ENCODE results near the gene DIP2C.

DIP2C gene

GRCh38 chr10:627032-627992 lies 62.2 kb downstream of the DIP2C start:
- DNase-seq (ENCODE audit: low read depth in 2 of 2), result no peak

DNA sequence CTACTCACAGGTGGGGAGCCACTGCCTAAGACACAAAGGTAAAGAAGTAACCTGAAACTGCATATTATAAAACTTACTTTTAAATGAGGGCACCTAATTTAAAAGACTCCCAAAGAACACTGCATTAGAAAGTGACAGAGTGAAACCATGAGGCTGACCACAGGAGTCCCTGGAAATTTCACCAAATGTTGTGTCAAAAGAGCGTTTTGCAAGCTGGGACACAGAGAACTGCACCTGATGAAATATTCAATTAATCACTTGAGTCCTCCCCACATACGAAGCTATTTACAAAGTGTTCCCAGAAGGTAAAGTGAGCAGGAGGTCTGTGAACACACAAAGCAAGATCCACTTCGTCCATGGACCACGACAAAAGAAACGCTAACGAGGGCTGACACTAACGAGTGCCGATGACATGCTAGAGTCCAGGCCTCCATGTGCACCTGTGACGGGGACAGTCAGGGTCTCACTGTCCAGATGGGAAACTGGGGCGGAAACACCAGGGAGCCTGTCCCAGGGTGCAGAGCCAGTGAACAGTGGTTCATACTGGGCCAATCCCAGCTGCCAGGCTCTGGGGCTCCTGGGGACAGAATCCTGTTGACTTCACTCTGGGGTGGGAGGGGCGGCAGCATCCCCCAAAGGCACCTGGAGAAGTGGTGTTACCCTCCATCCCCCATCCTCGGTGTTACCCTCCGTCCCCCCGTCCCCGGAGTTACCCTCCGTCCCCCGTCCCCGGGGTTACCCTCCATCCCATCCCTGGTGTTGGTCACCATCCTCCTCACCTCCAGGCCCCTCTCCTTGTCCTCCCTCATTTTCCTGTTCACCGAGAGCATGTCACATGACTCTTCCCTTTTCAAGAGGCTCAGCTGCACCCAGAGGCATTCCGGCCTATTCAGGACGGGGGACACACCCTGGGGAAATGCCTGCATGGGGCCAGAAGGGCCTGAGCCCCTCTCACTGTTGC lies 63.4 kb downstream of the DIP2C start:
- no peak for DNase-seq (ENCODE audit: low read depth in 2 of 2)

- DNase-seq (ENCODE audit: low read depth in 2 of 2), result no peak
These were observed 64.2 kb downstream of the DIP2C start for GRCh38 chr10:625333-625696.

- DNase-seq (ENCODE audit: low read depth in 2 of 2), result no peak
These were observed 64.7 kb downstream of the DIP2C start for GRCh38 chr10:624605-625332.

- DNase-seq (ENCODE audit: low read depth in 2 of 2), result no peak
These were observed 65.2 kb downstream of the DIP2C start for GRCh38 chr10:624312-624604.

- no peak for DNase-seq (ENCODE audit: low read depth in 2 of 2)
These were observed 65.8 kb downstream of the DIP2C start for GRCh38 chr10:623477-624311.

DNA sequence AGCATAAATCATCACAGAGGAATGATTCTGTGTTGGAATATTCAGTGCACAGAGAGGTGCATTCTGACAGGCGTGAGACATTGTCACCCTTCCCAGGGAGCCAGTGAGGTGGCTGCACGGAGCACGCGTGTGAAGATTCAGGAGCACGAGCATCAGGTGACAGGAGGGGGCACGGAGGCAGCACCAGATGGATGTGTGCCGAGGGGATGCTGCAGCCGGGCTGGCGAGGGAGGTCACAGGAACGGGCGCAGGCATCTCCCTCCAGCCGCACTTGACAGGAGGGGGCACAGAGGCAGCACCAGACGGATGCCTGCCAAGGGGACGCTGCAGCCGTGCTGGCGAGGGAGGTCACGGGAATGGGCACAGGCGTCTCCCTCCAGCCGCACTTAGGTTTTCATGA lies 66.5 kb downstream of the DIP2C start:
- no peak for DNase-seq (ENCODE audit: low read depth in 2 of 2)

- no peak for DNase-seq (ENCODE audit: low read depth in 2 of 2)
These were observed 67.3 kb downstream of the DIP2C start for GRCh38 chr10:621981-622740.

DNA sequence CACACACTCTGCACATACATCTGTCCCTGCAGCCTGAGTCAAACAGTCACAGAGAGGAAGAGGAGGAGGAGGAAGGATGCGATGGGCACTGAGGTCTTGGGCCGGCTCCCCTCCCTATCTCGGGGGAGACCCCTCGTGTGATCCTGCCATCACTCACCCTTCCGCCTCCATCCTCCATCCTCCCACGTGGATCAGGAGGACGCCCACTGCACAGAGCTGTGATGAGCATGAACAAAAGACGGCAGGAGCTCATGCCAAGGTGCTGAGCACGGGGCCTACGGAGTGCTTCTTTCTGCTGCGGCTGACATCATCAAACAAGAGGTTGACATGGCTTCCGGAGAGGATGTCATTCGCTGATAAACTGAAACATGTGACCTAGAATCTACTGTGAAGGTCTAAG lies 68.0 kb downstream of the DIP2C start:
- DNase-seq (ENCODE audit: low read depth in 2 of 2), result no peak

- no peak for DNase-seq (ENCODE audit: low read depth in 2 of 2)
These were observed 68.5 kb downstream of the DIP2C start for GRCh38 chr10:620971-621370.

DNA sequence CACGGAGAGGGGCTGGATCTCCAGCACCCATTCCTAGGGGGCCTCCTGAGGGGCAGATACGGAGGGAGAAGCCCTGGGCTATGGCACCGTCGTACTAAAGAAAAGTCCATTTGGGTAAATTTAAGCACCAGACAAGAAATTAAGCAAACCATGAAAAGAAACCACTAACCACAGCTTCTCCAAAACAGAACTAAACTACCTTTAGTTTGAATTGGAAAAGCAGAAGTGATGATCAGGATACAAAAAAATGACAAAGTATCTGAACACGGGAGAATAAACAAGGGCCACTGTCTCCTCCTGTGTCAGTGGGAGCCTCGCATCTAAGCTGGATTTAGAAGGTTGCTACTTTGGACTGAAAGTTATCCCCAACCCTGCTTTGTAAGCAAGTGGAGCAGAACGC lies 69.1 kb downstream of the DIP2C start:
- DNase-seq (ENCODE audit: low read depth in 2 of 2), result no peak

GRCh38 chr10:619710-620109 lies 69.8 kb downstream of the DIP2C start:
- DNase-seq (ENCODE audit: low read depth in 2 of 2), result no peak

GRCh38 chr10:618229-618989 lies 71.1 kb downstream of the DIP2C start:
- DNase-seq (ENCODE audit: low read depth in 2 of 2), result no peak

DNA sequence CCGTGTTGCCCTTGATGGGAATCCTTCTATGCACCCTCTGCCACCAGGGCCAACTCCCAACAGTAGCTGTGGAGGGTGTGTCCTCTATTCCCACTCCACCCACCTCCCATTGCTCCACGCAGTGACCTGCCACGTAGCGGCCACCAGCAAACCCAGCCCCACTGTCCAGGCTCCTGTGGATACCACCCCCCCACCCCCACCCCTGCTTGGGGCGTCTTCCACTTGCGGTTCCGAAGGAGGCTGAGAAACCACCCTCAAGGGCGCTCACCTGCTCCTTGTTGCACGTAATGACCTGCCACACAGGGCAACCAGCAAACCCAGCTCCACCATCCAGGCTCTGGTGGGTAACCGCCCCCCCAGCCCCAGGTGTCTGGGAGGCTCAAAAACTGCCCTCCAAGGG lies 72.0 kb downstream of the DIP2C start:
- no peak for DNase-seq (ENCODE audit: low read depth in 2 of 2)

DNA sequence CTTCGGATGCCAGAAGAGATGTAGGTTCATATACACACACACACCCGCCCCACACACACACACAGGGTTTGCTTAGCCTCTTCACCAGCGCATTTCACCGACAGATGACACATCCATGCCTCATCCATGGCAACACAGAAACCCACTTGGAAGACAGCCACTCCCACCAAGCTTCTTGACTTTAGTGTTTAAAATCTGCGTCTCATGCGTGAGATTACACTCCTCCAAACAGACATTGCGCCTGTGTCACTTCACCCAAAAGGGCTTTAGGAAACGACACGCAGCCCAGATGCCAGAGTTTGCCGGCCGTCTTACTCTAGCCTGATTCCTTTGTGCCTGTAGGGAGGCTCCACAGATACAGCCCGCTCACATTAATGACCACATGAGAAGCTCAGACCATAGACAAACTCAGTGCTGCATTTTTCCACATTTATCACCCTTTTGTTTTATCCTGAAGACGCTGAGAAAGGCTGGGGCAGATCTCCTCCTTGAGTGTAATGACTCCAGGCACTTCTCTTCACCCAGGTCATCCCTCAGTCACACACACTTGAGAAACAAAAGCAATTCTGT lies 73.8 kb downstream of the DIP2C start:
- no peak for DNase-seq (ENCODE audit: low read depth in 2 of 2)

DNA sequence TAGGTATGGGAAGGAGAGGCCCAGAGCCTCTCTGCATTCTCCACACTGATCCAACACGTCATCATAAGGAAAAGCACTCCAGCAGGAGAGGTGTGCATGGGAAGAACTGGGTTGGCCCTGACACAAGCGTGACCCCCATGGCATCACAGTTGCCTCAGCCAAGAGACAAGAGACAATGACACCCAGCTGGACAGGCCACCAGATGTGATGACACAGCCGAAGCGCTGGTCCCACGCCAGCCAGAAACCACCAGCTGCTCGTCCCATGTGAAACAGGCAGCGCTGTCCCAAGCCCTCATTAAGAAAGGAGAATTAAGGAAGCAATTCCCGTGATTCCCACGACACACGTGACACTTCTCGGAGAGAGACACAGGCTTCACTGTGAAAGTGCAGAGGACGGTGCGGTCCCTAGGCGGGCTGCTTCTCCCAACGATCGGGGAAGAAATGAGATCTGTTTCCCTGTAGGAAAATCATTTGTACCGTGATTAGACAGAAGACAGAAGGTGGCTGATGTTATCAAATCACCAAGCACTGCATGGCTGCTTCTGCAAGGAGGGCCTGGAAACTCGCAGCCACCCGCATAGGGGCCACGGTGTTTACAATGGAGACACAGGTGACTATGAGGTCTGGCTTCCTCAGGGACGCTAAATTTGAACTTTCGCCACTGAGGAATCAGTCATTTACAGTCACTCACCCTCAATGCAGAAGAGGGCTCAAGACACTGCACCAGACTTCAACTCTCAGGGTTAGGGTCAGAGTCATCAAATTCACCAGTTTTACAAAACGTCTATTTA lies 74.5 kb downstream of the DIP2C start:
- no peak for DNase-seq (ENCODE audit: low read depth in 2 of 2)

DNA sequence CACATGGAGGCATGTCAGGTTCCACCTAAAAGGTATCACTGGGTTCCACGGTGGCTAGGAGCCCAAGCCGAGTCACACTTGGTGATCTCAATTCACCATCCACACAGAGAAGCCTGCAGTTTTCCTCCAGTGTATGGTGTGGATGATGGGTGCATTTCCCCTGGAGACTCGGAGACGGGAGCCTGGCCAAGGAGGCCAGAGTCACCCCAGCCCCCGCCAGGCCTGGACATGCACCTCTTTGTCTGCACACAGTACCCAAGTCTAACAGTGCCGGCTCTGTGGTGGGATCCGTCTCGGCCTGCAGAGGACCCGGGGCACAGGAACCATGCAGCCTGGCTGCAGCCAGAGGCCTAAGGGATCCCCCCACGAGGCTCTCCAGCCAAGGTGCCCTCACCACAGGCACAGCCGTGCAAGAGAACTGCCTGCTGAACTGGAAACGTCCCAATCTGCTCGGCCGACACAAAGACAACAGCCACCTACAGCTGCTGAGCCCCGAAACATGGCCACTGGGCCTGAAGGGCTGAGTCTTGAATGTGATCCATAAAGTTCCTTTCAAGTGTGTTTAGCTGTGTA lies 75.2 kb downstream of the DIP2C start:
- DNase-seq (ENCODE audit: low read depth in 2 of 2), result no peak

Measured in stimulated activated CD4-positive, alpha-beta T cell treated with anti-CD3 and anti-CD28 coated beads, Interleukin-4, amount 100 ng/mL, for 48 hours (primary cell).